GM21528 (cell line): ENCODE measurements around the gene EID3.

Experiments
- ATAC-seq: cut with Tn5 transposase; IDR thresholded peaks from one replicate; pipeline ENCODE4 v1.9.1; 2021; ENCODE audit warnings: mild to moderate bottlenecking, moderate library complexity; ENCODE audit not compliant: unreplicated experiment, low FRiP score

The EID3 gene

GRCh38 chr12:104333692-104334255 lies 30.2 kb downstream of the EID3 start:
- ATAC-seq: no peak

GRCh38 chr12:104334581-104334980 lies 31.0 kb downstream of the EID3 start:
- ATAC-seq: no peak

GRCh38 chr12:104336115-104336514 lies 32.6 kb downstream of the EID3 start:
- no peak for ATAC-seq

DNA sequence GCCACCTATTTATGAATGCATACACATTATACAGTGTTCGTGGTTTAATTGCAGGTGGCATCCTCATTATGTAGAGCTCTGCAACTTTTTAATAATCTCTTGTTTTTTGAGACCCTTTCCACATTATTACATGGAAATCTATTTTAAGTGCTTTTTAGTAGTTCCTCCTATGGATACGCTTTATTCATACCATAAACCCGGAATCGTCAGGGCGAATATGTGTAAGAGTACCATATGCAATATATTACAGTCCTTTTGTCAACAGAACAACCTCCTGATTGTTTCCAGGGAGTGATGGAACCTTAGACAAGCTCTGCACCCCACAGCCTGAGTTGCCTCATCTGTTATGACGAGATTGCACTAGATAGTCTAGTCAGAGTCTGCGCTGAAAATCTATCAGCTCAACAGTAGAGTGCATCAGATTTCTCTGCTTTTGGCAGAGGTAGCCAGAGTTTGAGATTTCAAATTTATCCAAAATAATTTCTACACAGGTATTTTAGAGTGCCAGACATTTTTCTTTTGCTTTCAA lies 33.6 kb downstream of the EID3 start:
- no peak for ATAC-seq

DNA sequence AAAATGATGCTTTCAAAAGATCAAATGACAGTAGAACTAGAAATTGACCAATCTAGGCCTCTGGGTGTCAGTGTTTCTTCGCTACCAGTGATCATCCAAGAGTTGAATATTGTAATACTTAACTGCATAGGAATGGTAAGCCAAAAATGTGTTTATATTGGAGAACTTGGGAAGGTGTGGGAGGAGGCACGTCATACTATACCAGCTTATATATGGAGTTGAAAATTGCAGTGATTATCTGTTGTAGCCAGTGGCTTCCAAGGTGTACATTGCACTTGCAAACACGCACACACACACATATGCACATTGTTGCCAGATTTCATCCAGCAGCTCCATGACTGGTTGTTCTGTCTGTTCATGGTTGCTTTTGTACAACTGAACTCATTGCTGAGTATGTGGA lies 36.1 kb downstream of the EID3 start:
- no peak for ATAC-seq

DNA sequence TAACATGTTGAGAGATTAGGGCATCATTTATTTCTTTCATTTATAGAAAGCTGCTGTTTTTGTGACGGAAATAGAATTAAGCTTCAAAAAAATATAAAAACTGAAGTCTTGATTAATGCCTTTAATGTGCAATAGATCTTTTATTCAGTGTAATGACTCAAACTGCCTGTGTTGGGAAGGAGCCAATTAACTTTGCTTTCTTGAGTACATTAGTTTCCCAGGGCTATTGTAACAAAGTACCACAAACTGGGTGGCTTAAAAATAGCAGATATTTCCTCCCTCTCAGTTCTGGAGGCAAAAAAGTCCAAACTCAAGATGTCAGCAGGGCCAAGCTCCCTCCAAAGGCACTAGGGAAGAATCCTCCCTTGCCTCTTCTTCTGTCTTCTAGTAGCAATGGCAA lies 36.6 kb downstream of the EID3 start:
- no peak for ATAC-seq

DNA sequence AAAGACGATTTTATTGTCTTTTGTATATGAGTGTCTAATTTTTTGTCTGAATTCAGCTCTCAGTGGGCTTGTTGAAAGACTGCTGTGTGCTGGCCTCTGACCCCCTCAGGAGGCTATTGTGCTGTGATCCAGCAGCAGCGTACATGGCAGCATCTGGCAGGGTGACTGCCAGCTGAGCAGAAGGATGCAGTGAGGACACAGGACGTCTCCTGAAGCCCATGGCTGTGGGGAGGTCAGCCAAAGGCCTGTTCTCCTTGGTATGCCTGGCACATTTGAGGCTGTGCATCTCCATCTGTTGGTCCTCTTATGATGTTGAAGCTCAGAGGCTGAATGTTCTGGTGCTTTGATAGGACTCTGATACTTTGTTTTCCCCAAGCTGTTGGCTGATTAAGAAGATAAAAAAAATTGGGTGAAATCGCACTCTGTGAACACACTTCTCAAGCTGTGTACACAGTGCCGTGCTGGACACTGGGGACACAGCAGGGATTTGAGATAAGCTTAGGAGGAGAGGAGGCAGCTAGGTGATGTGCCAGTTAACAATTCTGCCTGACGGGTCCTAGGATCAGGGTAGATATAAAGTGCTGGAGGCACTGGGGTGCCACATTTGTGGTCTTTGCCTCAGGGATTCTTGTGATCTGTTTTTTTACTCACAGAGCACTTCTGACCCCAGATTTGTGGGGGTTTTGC lies 37.5 kb downstream of the EID3 start:
- no peak for ATAC-seq

DNA sequence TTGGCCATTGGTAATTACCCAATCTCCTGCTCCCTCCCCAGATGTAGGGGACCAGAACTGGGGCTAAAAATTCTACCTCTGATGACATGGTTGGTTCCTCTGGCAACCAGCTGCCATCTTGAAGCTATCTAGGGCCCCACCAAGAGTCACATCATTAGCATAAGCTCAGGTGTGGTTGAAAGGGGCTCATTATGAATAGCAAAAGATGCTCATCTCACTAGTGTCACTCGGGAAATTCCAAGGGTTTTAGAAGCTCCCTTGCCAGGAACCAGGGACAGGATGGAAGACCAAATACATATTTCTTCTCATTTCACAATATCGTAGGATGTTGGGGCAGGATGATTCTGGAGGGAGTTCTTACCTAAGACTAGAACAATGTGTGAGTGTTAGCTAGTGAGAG lies 38.6 kb downstream of the EID3 start:
- no peak for ATAC-seq

DNA sequence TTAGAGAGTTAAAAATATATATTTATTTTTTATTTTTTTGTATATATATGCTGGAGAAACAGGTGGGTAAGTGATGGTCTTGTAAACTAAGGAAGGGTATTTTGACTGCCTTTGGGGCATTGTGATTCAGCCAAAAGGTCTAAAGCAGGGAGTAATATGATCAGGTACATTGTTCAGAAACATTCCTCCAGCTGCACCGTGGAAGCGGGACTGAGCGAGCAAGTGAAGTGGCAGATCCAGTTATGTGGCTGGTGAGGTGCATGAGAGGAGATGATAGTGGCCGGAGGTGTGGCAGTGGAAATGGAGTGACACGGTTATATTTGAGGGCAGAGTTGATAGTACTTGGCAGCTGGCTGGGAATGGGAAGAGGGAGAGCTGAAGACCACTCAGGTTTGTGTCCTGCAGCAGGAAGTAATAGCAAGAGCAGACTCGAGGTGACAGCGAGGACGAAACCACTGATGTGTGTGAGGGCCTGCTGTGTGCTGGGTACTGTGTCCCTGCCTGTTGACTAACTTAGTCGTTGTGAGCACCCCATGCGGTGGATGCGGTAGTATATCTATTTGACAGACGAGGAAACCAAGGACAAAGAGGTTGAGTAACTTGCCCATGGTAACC lies 39.2 kb downstream of the EID3 start:
- no peak for ATAC-seq

- no peak for ATAC-seq
Measured at GRCh38 chr12:104344682-104345081, 41.1 kb downstream of the EID3 start.

DNA sequence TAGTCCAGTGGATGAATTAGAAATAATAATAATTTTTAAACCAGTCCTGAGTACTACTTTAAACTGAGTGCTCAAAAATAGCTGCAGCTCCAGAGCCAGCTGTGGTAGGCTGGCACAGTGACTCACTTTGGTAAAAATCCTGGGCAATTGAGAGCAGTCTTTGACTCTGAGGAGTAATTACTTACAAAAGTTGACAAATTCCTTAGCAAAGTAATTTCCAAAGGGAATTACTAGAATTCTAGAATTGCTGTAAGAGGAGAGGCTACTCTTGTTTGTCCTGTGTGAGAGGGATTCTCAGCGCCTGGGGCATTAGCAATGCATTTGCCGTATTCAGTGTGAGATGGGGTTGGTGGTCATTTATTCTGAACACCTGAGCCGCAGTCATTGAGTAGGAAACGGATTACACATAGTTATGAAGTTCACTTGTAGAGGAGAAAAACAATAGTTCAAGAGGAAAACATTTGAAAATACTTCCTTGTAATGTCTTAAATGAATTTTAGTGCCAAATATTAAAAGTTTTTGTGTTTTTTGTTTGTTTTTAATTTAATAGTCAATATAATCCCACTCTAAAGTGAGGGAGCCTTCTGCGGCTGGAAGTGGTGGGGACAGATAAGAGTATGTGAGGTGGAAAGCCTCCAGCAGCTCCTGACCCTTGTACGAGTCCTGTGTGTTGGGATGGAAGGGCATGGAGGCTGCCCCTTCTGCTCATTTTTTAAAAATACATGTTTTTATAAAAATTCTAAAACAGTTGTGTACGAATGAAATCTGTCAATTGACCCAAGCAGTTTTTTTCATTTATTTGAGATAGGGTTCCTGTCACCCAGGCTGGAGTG lies 41.9 kb downstream of the EID3 start:
- ATAC-seq: no peak

DNA sequence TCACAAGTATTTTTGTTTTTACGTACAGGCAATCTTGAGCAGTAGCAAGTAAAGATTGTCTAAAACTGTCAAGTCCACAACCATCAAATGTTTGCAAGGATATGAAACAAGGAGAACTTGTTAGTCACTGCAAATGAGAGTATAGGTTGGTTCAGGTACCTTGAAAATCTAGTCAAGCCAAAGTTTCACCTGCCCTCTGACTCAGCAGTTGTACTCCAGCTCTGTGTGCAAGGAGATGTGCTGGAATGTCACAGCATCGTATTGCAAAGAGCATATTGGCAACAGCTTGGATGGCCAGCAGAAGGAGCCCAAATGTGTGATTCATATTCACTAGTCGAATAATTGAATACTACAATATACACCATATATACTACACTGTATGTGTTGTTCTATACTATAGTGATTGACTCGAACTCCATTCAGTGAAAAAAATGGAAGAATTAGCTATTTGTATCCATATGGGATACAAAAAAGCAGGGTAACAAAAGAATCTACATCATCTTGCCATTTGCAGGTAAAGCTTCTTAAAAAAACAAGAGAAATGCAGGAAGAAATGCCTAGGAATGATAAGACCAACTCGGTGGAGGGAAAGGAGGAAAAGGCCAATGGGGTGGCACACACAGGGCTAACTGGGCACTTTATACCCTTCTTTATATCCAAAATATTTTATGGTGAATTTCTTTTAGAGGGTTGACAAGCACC lies 44.0 kb downstream of the EID3 start:
- no peak for ATAC-seq

- ATAC-seq: no peak
Measured at GRCh38 chr12:104348283-104348993, 44.9 kb downstream of the EID3 start.

DNA sequence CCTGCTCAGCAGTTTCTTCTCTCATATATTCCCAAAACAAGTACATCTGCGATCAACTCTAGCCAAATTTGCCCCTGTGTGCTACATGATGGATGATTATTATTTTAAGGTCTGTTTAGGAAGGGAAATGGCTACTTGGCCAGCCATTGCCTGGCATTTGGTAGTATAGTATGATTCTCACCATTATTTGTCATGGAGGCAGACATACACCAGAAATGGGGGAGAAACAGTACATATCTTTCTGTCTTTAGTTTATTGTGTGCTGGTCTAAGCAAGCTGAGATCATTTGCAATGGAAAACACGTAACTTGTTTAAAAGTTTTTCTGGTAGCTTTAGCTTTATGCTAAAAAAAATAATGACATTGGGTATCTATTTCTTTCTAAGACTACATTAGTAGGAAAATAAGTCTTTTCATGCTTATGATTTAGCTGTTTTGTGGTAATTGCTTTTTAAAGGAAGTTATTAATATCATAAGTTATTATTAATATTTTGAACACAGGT lies 45.5 kb downstream of the EID3 start:
- ATAC-seq: no peak

DNA sequence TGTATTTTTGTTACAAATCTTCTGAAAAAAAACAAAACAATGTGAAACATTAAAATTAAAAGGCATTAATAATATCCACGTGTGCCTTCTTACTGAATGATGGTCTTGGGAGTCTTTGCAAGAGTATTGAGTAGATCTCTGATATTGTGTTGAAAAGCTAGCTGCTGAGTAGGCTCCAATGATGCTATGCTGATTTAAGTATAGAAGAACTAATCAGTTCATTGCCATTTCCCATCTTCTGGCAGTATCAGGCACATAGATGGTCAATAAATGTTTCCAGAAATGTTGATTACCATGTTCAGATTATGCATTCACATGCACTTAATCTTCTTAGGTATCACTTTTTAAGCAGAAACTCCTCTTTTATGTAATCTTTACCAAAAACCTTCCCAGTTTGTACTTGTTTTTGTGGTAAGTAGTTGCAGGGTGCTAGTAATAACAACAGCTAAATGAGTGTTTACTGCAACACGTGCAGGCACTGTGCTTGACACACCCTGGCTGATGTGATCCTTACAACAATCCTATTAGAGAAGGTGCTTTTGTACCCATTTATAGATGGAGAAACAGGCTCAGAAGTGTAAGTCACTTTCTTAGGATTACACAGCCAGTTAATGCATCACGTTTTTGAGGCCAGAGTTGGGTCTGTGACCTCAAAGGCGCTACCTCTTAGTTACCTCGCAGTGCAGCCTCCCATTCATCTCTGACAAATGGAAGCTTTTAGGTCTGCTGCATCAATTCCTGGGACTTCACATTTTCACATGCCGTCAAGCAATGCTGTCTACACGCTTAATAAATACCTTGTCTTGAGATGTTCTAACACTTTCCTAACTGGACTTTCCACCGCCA lies 46.9 kb downstream of the EID3 start:
- ATAC-seq: no peak

DNA sequence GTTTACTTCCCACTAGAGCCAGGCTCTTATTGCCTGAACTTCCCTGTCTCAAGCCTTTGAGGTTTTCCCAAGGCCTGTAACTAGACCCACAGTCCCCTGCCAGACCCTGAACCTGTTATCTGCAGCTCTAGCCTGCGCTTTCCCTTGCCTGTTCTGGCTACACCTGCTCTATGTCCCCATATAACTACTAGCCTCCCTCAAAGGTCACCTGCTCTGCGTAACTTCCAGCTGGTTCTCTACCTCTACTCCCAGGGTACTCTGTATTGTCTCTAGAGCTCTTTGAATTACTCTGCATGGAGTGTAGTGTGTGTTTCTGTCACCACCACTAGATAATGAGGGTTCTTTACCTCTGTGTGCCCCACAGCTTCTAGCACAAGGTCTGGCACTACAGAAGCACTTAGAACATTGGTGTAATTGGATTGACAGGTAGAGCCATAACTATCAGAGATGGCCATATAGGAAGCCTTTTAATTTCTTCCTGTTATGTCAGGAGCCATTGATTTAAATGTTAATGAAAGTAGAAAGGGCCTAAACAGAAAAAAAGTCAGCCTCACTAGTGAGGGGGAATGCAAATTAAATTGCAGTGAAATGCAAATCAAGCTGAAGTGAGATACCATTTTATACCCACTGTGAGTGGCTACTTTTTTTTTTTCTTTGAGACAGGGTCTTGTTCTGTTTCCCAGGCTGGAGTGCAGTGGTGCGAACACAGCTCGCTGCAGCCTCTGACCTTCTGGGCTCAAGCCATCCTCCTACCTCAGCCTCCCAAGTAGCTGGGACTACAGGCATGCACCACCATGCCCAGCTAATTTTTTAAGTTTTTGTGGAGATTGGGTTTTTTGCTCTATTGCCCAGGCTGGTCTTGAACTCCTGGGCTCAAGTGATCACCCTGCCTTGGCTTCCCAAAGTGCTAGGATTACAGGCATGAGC lies 47.8 kb downstream of the EID3 start:
- ATAC-seq: no peak

DNA sequence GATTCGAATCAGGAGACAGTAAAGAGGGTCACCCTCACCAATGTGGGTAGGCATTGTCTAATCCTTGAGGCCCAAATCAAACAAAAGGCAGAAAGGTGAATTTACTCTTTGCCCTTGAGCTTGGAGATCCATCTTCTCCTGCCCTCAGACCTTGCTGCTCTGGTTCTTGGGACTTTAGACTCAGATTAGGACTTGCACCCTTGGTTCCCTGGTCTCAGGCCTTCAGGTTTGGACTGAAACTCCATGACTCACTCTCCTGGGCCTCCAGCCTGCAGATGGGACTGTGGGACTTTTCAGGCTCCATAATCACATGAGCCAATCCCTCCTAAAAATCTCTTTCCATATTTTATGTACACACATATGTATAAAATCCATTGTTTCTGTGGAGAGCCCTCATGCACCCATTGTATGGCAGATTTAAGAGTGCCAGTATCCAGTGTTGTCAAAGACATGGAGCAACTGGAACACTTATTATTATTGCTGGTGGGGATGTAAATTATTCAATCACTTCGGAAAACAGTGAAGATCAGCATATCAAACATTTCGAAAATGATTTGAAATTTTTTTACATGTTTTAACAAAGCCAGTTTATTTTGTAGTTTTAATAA lies 48.7 kb downstream of the EID3 start:
- no peak for ATAC-seq
